Brain pericyte (primary cell): ENCODE measurements around the gene SLC25A45.

Experiments used
- DNase-seq: peaks from one replicate; pipeline ENCODE4 v3.0.0-alpha.2; 2012; ENCODE audit warnings: low read depth, low spot score

SLC25A45 gene, protein sequence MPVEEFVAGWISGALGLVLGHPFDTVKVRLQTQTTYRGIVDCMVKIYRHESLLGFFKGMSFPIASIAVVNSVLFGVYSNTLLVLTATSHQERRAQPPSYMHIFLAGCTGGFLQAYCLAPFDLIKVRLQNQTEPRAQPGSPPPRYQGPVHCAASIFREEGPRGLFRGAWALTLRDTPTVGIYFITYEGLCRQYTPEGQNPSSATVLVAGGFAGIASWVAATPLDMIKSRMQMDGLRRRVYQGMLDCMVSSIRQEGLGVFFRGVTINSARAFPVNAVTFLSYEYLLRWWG

GRCh38 chr11:65382033-65382803 lies at the start of gene SLC25A45:
Gene SLC25A45, minus strand, starts transcription at chr11:65382646. Its CDS starts 695 bp downstream, at chr11:65381951.
- peak; percentile 94 for DNase-seq

DNA sequence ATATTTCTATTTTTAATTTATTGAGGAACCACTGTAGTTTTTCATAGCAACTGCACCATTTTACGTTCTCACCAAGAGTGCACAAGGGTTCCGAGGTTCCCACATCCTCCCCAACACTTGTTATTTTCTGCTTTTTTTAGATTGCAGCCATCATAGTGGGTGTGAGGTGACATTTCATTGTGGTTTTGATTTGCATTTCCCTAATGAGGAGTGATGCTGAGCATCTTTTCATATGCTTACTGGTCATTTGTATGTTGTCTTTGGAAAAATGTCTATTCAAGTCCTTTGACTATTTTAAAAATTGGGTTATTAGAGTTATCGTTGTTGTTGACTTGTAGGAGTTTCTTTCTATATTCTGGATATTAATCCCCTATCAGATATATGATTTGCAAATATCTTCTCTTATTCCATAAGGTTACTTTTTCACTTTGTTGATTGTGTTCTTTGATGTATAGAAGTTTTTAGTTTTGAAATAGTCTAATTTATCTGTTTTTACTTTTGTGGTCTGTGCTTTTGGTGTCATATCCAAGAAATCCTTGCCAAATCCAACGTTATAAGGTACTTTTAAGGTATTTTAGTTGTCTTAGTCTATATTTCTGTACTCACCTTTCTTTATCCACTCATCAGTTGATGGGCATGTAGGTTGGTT lies 49.1 kb upstream of the SLC25A45 start:
- no peak for DNase-seq

DNA sequence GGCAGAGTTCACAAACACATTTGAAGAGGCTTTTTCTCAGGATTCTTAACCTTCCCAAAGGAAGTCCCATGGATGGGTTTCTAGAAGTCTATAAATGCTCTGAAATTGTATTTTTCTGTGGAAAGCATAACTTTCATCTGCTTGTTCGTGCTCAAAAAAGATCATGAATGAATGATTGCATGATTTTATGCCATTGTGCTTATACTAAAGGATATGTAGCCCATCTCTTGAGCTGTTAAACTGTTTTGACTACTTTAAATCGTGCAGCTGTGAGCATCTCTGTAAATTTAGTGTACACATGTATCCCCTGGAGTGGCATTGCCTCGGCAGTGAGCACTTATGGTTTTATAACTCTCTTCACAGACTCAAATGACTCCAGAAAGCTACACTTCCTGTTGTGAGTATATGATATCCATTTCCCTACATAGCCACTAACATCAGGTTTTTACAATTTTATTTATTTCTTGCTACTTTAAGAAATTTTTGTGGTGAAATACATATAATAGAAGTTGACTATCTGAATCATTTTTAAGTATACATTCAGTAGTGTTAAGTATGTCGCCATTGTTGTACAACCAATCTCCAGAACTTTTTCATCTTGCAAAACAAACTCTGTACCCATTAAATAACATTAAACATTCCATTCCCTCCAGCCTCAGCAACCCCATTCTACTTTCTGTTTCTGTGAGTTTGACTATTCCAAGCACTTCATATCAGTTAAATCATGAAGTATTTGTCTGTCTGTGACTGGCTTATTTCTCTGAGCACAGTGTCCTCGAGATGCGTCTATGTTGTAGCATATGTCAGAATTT lies 48.2 kb upstream of the SLC25A45 start:
- no peak for DNase-seq

- no peak for DNase-seq
Measured at GRCh38 chr11:65429724-65430405, 47.4 kb upstream of the SLC25A45 start.

DNA sequence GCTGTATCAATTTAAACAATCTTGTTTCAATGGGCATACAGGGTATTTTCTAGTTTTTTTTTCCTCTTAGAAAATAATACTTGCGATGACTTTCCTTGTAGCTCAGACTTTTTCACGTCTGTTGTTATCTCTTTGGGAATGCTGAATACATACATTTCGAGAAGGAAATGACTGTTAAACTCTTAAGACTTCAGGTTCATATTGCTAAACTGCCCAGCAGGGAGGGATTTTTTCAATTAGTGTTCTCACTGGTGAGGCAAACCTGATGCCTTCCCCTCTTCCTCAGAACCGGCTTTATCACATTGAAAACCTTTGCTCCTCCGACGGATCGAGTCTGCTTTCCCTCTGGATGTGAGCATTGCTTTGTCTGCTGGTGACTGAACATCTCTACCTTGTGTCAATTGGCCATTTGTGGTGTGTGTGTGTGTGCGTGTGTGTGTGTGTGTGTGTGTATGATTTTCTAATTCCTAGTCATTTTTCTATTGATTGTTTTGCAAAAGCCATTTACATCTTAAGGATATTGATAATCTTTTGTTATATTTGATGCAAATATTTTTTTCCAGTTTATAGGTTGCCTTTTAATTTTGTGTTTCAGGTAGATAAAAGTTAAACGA lies 46.7 kb upstream of the SLC25A45 start:
- DNase-seq = no peak

DNA sequence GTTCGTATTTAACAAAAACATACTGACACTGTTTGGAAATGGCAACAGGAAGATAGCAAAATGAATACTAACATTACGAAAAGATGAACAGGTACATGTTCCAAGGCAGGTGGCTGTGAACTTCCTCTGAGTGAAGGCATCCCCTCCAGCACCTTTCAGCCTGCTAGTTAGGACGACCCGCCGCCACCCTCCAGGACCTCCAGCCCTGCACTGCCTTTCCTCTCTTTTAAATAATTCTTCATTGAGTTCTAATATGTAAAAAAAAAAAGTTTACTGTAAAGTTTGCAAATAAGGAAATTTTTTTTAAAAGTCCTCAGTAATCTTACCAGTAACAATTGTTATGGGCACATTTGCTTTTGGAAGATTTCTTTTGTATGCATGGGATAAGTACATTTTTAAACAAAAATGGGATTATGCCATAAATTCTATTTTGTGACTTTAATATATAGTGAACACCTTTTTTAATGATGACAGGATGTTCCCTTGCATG lies 46.2 kb upstream of the SLC25A45 start:
- DNase-seq = no peak

DNA sequence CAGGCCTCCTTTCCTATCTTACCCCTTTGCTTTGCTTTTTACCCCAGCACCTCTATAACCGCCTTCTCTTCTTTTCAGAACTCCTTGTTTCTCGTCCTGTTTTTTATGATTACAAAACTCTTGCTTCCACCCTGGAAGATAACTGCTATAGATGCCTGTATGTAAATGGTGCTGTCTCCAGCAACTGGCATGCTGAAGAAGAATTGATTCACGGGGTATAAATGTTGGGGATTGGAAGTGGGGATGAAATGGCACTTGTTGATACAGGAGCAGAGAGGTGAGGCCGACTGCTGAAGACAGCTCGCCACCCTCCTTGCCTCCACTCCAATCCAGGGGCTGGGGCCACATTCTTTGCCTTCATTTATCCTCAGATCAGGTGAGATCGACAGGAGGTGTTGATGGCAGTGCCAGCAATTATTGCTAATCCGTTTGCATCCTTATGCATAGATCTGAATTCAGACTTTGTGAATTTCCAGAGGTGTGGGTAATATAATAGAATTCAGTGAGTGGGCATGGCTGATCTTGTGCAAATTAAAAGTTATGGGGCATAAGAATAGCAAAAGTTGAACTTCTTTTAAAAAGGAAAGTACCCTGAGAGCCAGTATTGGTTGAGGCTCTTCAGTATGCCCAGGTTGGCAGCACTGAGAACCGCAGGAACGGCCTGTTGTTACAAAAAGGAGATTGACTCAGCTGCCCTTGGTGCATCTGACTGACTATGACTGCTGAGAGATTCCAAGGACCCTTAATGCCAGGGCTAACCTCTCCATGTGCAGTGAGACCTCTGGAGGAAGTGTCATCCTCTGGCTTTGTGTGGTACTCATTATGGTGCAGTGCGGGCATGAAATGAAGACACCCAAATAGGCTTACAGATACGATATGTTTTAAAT lies 45.5 kb upstream of the SLC25A45 start:
- DNase-seq = no peak

DNA sequence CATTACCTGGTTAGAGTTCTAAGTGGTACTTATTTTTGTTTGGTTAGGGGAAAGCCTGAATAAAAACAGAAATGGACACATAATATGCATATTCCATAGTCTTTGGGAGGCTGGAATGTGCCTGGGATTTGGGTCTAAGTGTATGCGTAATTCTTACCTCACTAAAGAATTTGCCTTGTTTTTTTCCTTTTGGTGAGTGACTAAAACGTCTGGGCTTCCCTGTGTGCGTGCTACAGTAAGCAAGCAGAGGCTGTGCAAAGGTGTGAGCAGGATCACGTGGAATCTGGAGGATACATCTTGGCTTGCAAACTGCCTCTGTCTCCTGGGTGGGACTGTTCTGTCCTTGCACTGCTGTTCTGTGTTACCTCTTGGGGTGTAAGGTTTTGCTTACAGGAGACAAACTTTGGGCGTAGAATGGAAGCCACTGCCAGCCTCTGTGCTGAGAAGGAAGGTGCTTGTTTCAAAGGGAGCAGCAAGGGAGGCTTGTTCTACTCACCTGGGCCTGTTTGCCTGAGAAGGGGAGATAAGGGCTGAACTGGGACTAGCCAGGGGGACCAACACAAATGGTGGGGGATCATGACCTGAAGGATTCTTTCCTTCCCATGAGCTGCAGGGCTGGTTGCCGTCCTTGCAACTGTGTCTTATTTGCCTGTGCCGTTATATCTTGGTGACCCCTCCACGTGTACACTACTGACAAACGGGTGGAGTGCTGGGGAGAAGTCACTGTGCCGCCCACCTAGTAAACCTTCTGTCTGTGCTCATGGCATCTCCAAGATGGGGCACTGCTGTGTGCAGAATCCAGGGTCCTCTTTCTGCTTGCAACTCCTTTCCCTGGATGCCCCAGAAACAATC lies 44.6 kb upstream of the SLC25A45 start:
- no peak for DNase-seq

DNA sequence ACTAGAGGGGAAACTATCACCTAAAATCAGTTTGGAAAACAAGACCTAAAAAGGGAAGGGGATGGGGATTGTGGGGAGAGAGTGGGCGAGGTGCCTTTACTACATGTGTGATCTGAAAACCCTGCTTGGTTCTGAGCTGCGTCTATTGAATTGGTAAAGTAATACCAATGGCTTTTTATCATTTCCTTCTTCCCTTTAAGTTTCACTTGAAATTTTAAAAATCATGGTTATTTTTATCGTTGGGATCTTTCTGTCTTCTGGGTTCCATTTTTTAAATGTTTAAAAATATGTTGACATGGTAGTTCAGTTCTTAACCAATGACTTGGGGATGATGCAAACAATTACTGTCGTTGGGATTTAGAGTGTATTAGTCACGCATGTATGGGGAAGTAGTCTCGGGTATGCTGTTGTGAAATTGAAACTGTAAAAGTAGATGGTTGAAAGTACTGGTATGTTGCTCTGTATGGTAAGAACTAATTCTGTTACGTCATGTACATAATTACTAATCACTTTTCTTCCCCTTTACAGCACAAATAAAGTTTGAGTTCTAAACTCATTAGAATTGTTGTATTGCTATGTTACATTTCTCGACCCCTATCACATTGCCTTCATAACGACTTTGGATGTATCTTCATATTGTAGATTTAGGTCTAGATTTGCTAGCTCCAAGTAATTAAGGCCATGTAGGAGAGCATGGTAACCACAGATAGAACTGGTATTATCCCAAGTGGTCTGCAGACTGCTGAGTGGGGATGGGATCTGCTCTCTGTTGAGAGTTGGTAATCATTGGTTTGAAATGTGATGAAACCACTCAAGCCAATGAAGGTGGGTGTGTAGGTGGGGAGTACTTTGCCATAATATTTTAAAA lies 43.8 kb upstream of the SLC25A45 start:
- no peak for DNase-seq

DNA sequence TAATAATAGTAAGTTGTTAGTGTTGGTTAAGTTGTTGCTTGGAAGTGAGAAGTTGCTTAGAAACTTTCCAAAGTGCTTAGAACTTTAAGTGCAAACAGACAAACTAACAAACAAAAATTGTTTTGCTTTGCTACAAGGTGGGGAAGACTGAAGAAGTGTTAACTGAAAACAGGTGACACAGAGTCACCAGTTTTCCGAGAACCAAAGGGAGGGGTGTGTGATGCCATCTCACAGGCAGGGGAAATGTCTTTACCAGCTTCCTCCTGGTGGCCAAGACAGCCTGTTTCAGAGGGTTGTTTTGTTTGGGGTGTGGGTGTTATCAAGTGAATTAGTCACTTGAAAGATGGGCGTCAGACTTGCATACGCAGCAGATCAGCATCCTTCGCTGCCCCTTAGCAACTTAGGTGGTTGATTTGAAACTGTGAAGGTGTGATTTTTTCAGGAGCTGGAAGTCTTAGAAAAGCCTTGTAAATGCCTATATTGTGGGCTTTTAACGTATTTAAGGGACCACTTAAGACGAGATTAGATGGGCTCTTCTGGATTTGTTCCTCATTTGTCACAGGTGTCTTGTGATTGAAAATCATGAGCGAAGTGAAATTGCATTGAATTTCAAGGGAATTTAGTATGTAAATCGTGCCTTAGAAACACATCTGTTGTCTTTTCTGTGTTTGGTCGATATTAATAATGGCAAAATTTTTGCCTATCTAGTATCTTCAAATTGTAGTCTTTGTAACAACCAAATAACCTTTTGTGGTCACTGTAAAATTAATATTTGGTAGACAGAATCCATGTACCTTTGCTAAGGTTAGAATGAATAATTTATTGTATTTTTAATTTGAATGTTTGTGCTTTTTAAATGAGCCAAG lies 42.9 kb upstream of the SLC25A45 start:
- DNase-seq = no peak

- no peak for DNase-seq
Measured at GRCh38 chr11:65424205-65425104, 42.0 kb upstream of the SLC25A45 start.

DNA sequence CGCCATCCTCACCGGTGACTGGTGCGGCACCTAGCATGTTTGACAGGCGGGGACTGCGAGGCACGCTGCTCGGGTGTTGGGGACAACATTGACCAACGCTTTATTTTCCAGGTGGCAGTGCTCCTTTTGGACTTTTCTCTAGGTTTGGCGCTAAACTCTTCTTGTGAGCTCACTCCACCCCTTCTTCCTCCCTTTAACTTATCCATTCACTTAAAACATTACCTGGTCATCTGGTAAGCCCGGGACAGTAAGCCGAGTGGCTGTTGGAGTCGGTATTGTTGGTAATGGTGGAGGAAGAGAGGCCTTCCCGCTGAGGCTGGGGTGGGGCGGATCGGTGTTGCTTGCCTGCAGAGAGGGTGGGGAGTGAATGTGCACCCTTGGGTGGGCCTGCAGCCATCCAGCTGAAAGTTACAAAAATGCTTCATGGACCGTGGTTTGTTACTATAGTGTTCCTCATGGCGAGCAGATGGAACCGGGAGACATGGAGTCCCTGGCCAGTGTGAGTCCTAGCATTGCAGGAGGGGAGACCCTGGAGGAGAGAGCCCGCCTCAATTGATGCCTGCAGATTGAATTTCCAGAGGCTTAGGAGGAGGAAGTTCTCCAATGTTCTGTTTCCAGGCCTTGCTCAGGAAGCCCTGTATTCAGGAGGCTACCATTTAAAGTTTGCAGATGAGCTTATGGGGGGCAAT lies 41.2 kb upstream of the SLC25A45 start:
- DNase-seq = no peak

DNA sequence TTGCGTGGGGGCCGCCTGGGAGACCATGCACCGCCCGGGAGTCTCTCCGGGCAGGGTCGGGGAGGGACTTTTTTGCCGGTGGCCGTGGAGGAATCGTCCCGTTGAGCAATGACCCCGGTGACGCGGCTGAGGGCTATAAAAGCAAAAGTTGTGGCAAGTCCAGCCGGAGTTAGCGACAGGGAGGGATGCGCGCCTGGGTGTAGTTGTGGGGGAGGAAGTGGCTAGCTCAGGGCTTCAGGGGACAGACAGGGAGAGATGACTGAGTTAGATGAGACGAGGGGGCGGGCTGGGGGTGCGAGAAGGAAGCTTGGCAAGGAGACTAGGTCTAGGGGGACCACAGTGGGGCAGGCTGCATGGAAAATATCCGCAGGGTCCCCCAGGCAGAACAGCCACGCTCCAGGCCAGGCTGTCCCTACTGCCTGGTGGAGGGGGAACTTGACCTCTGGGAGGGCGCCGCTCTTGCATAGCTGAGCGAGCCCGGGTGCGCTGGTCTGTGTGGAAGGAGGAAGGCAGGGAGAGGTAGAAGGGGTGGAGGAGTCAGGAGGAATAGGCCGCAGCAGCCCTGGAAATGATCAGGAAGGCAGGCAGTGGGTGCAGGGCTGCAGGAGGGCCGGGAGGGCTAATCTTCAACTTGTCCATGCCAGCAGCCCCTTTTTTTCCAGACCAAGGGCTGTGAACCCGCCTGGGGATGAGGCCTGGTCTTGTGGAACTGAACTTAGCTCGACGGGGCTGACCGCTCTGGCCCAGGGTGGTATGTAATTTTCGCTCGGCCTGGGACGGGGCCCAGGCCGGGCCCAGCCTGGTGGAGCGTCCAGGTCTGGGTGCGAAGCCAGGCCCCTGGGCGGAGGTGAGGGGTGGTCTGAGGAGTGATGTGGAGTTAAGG lies 40.4 kb upstream of the SLC25A45 start, which contains the start of gene NEAT1:
TSS of gene NEAT1 (plus strand) at position 166 of the 883 bp plus-strand sequence.
- DNase-seq = peak; percentile 89
